ENCODE results near the gene TRAFD1. TPM values are rescaled to one million over a fixed set of nuclear protein-coding genes. Genes with fewer than 3 reads are reported as not detected.

The TRAFD1 gene
- total and polyA plus RNA-seq, 2 of the 13 experiments (the other 11 are each of a cell fraction or from before 2014, with no cell fraction given), result 9.5 to 20.9 TPM

DNA sequence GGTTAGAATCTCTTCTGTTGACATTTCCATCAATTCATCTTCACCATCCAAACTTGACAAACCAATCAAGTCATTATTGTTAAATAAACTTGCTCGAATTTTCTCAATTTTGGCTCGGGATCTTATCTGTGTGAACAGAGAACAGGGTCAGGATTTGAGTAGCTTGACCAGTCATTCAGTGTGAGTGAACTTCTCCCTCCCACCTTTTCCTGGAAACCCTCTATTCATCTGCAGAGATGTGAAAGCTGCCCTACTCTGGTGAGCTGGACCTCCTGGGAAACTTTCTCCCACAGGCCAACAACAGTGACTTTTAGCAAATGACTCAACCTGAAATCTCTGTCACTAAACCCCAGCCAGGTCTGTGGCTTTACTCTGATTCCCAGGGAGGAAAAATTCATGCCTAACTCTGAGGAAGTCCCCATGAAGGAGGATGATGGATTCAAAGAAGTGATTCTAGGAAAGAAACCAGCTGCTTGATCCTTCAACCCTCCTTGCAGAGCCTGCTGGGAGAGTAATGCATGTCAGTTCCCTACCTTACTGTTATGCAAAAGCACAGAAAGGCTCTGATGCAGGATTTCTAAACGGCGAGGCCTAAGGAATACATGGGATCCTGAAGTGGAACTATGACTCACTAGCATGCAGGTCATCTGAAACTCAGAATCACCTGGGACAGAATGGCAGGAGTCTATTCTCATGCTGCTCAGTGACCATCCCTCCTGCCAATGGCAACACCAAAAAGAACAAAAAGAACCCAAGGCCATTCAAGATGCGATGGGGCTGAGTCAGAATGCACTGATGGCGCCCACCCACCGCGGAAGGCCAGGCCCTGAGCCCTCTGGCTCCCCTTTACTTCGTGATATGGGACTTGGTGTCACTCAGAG is 58.0 kb downstream of the TRAFD1 start (continued):
- TF ChIP-seq, protein P1, sequence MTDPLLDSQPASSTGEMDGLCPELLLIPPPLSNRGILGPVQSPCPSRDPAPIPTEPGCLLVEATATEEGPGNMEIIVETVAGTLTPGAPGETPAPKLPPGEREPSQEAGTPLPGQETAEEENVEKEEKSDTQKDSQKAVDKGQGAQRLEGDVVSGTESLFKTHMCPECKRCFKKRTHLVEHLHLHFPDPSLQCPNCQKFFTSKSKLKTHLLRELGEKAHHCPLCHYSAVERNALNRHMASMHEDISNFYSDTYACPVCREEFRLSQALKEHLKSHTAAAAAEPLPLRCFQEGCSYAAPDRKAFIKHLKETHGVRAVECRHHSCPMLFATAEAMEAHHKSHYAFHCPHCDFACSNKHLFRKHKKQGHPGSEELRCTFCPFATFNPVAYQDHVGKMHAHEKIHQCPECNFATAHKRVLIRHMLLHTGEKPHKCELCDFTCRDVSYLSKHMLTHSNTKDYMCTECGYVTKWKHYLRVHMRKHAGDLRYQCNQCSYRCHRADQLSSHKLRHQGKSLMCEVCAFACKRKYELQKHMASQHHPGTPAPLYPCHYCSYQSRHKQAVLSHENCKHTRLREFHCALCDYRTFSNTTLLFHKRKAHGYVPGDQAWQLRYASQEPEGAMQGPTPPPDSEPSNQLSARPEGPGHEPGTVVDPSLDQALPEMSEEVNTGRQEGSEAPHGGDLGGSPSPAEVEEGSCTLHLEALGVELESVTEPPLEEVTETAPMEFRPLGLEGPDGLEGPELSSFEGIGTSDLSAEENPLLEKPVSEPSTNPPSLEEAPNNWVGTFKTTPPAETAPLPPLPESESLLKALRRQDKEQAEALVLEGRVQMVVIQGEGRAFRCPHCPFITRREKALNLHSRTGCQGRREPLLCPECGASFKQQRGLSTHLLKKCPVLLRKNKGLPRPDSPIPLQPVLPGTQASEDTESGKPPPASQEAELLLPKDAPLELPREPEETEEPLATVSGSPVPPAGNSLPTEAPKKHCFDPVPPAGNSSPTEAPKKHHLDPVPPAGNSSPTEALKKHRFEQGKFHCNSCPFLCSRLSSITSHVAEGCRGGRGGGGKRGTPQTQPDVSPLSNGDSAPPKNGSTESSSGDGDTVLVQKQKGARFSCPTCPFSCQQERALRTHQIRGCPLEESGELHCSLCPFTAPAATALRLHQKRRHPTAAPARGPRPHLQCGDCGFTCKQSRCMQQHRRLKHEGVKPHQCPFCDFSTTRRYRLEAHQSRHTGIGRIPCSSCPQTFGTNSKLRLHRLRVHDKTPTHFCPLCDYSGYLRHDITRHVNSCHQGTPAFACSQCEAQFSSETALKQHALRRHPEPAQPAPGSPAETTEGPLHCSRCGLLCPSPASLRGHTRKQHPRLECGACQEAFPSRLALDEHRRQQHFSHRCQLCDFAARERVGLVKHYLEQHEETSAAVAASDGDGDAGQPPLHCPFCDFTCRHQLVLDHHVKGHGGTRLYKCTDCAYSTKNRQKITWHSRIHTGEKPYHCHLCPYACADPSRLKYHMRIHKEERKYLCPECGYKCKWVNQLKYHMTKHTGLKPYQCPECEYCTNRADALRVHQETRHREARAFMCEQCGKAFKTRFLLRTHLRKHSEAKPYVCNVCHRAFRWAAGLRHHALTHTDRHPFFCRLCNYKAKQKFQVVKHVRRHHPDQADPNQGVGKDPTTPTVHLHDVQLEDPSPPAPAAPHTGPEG (CRISPR knock-in tag; IDR thresholded peaks at IDR 0.05), result no peak
- TF ChIP-seq ZNF235 (CRISPR knock-in tag; IDR thresholded peaks at IDR 0.05; ENCODE audit: borderline replicate concordance) (no peak), RFX1 (IDR thresholded peaks at IDR 0.05) (no peak), NFE2 (CRISPR knock-in tag; IDR thresholded peaks at IDR 0.05) (no peak), ZNF768 (CRISPR knock-in tag; IDR thresholded peaks at IDR 0.05) (no peak), XBP1 (CRISPR knock-in tag; IDR thresholded peaks at IDR 0.05) (no peak), ZSCAN21 (CRISPR knock-in tag; IDR thresholded peaks at IDR 0.05; ENCODE audit: borderline replicate concordance) (no peak), ZNF597 (CRISPR knock-in tag; IDR thresholded peaks at IDR 0.05) (no peak), MLX (CRISPR knock-in tag; IDR thresholded peaks at IDR 0.05) (no peak), ZFP36L1 (CRISPR knock-in tag; IDR thresholded peaks at IDR 0.05) (no peak), BRD4 (CRISPR knock-in tag; IDR thresholded peaks at IDR 0.05) (no peak)
